GM18520 (cell line): ENCODE results near the gene ZNF76.

ENCODE experiments used
- ATAC-seq: cut with Tn5 transposase; IDR thresholded peaks from one replicate; pipeline ENCODE4 v1.9.1; 2021; ENCODE audit not compliant: unreplicated experiment

ZNF76 gene

DNA sequence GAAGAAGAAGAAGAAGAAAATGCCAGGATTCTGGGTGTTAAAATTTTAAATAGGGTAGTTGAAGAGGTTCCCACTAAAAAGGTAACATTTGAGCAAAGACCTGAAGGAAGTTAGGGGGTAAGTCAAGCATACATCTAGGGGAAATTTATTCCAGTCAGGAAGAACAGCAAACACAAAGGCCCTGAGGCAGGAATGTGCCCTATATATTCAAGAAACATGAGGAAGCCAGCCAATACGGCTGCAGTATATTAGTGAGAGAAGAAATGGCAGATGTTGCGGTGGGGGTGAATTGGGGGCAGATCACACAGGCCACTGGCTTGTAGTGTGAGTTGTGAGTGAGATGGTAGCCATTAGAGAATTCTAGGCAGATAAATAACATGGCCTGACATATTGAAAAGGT is 6.0 kb downstream of the ZNF76 start:
- ATAC-seq: no peak

DNA sequence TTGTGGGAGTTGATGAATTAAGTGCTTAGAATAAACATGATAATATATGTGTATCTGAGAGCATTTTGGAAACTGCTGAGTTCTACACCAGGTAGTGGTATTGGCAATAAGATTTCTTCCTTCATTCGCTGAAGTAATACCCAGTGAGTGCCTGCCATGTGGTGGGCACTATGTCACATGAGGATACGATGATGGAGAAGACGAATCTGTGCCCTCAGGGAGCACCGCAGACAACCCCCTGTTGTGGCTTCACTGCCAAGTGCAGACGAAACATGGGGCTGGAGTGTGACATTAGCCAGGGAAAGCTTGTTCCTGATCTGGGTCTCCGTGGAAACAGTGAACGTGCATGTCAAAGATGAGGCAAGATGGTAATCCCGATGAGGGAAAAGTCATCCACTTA is 7.9 kb downstream of the ZNF76 start:
- ATAC-seq: no peak

DNA sequence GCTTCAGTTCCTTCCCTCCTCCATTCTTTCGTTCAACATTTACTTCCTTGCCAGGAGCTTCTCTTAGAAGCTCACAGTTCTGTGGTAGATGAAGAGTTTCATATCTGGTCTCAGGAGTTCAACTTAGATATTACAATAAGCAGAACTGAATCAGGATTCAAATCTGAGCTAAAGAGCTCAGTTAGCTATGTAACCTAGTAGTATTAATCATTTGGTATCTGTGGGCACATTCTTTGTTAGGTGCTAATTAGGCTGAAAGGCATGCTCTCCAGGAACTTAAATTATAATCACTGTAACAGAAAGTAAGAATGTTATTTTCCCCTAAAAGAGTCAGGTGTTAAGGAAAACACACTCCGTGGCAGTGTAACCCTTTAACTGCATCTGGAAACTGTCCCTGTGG is 8.4 kb downstream of the ZNF76 start:
- ATAC-seq: no peak

DNA sequence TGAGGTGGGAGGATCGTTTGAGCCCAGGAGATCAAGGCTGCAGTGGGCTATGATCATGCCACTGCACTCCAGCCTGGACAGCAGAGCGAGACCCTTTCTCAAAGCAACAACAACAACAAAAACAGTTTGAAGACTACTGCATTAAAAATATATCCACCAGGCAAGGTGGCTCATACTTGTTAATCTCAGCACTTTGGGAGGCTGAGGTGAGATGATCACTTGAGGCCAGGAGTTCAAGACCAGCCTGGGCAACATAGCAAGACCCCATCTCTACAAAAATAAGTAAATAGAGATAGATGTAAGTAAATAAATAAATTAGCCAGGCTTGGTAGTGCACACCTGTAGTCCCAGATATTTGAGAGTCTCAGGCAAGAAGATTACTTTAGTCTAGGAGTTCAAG is 12.5 kb downstream of the ZNF76 start:
- ATAC-seq: no peak

DNA sequence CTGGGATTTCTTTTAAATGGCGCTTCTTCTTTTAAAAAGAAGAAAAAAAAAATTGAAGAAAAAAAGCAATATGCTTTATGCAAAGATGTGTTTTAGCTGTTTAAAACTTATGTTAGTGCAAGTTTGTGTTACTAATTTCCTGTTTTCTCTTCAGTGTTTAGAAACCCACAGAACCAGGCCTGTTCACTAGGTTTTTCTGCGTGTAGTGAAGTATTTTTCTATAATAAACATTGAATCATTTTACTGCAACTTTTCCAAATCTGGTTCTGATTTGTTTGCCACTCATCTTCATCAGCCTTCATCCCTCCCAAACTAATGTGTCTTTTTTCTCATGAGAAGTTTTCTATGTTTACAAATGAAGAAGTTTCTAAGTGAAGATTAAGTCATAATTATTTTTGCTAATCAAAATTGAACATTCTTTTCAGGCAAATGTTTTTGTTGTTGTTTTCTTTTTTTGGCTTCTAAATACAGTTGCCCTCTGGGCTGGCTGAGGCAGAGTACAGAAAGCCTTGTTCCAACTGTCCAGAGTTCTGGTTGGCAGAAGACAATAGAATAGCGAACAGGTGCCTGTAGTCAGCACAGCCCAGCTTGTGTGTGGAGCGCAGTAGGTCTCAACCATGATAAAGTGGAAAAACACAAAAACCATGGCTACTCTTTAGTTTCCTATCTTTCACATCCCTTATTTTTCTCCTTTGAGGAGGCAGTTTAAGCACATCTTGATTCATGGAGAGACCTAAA is 14.5 kb downstream of the ZNF76 start:
- ATAC-seq: no peak

DNA sequence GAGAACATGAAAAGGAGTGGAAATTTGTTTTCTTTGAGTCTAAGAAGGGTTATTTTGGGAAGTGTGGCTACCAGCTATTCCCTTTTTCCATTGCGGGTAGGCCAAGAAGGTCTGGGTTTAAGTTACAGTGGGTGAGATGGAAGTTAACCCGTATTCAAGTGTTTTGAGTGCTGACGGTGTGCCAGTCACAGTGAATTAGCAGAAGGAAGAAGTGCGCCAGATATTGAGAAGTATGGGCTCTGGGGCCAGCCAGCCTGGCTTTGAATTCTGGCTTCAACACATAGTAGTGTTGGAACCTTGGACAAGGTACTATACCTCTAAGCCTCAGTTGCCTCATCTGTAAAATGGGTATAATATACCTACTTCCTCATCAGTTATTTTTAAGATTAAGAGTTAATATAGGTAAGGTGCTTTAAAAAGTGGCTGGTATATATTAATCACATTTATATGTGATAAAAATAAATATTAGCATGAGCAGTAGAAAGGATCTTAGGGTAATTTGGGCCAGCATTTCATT is 16.3 kb downstream of the ZNF76 start:
- ATAC-seq: no peak

DNA sequence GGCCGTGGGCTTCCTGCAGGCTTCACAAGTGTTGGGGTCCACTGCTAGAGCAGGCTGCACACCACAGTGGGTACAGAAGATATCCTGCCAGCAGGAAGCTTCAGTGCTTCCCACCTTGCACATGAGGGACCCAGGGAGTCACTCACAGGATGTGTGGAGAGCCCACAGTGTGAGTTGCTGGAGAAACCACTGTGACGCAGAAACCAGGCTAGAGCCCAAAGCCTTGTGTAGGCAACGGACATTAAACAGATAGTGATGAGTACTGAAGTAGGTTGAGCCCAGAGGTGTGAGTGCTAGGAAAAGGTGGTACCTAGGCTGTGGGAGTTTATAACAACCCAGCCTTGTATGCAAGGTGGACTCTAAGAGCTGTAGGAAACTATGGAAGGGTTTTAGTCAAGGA is 19.2 kb downstream of the ZNF76 start:
- no peak for ATAC-seq

DNA sequence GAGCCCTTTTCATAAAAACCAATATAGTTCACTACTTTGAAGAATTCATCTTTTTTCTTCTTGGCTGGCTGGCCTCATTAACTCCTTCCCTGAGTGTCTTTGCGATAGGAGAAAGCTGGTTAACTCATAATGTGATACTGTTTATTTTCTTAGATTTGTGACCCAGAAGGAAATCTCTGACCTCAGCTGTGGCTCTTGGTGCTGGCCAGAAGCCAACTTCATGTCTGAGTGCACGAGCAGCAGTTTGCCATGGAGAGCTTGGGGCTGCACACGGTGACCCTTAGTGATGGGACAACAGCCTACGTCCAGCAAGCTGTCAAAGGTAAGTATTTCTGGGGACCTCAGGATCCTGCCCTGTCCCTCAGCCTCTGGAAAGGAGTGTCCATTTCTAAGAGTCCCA is 21.4 kb downstream of the ZNF76 start:
- ATAC-seq: no peak

DNA sequence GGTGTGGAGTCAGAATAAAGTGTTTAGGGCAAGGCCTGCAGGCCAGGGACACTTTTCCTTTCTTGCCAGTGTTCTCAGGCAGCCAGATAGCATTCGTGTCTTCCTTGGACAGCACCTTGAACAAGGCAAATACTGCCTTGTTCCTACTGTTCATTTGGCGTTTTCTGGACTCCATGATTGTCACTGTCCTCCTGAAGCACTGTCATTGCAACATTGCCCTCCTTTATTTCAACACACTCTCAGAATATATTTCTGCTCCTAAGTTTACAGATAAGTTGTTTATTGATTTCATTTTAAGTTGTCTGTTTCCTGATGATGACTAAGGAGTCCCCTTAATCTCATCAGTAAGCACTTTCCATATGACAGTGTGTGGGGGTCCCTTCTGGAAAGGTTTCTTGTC is 22.9 kb downstream of the ZNF76 start:
- ATAC-seq: no peak

DNA sequence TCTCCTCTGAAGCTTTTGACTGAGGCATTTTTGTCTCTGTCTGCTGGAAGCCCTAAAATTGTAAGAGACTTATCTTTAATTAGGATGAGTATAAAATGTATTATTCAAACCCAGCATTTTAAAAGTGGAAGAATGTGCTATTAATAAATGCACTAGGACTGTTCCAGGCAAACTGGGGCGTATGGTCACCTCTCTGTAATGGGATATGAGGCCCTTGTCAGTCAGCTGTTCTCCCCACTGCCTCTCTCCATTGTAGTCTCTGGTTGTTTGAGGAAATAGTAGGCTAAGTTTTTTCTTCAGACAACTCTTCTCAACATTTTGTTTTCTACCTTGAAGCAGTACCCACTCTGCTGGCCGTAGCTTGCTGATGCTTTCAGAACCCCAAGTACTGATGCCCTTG is 23.8 kb downstream of the ZNF76 start:
- no peak for ATAC-seq

DNA sequence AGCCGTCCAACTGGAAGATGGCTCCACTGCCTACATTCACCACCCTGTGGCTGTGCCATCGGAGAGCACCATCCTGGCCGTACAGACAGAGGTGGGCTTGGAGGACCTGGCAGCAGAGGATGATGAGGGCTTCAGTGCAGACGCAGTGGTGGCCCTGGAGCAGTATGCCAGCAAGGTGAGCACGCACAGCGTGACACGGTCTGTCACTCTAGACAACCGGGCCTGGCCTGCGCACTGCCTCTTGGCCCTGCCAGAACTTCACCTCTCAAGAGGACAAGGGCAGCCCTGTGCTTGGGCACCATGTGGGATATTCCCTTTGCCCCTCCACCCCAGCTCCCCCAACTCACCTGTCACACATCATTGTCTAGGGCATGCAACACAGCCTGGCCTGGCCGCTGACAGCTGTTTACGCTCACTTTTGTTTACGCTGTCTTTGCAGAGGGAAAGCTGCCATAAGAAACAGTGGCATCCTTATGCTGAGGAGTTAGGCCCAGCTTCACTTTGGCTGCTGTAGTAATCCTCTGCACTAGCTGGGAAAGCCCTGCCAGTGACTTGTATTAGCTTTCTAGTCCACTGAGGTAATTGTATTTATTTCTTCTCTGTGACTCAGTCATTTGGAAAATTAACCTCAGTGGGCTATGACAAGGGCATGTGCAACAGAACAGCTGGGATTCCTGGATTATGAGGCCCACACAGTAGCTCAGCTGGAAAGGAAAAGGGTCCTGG is 28.3 kb downstream of the ZNF76 start:
- ATAC-seq: no peak

DNA sequence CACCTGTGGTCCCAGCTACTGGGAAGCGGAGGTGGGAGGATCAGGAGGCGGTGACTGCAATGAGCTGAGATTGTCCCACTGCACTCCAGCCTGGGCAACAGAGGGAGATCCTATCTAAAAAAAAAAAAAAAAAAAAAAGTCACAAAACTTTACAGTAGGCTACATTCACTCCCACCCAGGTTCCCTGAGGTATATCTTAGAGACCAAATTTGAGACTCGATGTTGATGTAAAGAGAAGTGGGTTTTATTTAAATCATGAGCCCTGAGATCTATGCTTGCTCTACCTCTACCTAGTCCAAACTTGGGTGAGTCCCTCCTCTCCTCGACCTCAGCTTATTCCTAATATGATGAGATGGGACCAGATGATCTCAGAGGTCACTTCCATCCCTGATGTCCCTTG is 29.3 kb downstream of the ZNF76 start:
- ATAC-seq: no peak

DNA sequence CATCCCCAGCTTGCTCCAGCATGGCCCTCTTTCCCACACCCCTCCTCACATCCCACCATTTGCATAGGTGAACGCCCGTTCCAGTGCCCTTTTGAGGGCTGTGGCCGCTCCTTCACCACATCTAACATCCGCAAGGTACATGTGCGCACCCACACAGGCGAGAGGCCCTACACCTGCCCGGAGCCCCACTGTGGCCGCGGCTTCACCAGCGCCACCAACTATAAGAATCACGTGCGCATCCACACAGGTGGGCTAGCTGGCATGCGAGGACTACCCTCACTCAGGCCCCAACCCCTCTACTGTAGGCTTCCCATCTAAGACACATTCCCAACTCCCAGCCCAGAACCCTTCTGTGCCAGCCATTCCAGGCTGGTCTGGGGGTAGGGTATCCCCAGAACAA is 32.0 kb downstream of the ZNF76 start:
- no peak for ATAC-seq

DNA sequence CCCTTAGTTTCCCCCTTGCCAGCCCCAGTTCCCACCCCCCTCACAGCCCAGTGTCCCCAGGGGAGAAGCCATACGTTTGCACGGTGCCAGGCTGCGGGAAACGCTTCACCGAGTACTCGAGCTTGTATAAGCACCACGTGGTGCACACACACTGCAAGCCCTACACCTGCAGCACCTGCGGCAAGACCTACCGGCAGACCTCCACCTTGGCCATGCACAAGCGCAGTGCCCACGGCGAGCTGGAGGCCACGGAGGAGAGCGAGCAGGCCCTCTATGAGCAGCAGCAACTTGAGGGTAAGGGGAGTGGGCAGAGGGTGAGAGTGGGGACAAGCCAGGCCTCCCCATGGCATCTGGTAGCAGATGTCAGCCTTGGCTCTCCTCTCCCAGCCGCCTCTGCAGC is 33.0 kb downstream of the ZNF76 start:
- ATAC-seq: no peak

DNA sequence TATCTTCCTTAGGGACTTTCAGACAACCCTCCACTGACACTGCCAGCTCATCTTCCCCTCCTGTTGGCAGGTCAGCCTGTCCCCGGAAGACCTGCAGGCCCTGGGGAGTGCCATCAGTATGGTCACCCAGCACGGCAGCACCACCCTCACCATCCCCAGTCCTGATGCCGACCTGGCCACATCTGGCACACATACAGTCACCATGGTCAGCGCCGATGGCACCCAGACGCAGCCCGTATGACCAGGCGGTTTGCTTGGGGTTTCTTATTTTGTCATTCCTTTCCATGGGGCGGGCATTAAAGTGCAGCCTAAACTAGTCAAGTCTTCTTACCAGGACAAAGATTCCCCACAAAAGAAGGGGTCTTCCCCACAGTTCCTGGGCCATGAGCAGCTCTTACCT is 34.1 kb downstream of the ZNF76 start:
- no peak for ATAC-seq

DNA sequence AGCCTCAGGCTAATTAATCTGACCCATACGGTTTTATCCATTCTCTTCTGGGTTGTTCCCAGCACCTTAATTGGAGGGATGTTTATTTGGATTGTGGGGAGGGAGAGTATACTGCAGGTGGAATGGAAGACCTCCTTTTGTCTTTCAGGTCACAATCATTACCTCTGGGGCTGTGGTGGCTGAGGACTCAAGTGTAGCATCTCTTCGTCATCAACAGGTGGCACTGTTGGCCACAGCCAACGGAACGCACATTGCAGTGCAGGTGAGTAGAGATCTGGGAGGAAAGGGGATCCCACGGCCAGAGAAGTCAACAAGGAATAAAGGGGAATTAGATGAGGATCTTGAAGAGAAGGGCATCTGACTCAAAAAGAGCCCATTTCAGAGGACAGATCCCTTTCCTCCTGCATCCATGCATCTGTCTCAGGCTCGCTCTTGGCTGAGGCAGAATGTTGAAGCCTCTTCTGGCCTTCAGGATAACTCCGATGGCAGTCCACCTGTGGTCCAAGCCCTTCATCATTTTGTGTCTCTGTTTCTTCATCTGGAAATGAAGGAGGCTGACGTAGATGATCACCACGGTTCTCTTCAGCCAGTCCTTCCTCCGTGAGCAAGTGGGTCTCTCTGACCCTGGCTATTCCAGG is 34.9 kb downstream of the ZNF76 start:
- ATAC-seq: no peak

DNA sequence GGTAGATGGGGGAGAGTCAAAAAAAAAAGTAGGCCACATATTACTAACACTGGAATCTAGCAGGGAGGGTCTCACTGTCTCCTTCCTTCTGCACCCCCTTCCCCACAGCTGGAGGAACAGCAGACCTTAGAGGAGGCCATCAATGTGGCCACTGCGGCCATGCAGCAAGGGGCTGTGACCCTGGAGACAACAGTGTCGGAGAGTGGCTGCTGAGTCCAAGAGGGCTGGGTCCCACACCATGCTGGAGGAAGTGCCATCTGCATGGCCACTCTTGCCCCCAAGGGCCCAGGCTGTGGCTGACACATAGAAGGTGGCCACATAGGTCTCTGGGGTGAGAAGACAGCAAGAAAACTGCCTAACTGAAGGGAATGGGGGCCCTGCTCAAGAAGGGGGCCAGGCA is 35.5 kb downstream of the ZNF76 start:
- no peak for ATAC-seq

DNA sequence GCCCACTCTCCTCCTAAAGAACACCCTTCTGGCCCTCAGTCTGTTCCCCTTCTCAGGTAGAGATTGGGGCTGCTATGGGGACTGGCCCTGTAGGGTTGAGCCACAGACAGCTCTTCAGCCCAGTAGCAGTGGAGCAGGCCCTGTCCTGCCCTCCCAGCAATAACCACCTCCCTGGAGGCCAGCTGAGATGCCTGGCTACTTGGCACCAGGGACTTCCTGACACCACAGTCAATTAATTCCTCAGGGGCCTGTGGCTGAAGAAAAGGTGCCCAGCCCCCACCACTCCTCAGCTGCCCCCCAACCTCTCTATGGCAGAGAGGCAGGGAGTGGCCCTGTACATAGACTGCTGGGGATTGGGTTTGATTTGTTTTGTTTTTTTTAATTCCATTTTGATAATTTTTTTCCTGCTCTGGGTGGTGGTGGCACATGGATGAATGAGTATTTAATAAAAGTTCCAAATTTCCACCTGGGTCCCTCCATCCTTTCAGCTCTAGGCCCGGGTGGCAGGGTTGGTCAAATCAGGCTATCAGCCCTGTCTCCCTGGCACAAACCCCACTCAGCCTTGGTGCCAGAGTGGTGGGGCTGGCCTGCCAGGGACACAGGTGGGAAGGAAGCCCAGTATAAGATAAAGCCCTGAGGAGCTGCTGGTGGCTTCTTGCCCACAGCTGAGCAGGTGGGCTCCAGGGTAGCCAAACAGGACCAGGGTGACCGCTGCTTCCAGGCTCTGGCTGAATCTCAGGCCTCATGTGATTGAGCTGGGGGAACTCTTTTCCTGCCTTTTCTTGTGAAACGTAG is 36.2 kb downstream of the ZNF76 start:
- ATAC-seq: no peak

DNA sequence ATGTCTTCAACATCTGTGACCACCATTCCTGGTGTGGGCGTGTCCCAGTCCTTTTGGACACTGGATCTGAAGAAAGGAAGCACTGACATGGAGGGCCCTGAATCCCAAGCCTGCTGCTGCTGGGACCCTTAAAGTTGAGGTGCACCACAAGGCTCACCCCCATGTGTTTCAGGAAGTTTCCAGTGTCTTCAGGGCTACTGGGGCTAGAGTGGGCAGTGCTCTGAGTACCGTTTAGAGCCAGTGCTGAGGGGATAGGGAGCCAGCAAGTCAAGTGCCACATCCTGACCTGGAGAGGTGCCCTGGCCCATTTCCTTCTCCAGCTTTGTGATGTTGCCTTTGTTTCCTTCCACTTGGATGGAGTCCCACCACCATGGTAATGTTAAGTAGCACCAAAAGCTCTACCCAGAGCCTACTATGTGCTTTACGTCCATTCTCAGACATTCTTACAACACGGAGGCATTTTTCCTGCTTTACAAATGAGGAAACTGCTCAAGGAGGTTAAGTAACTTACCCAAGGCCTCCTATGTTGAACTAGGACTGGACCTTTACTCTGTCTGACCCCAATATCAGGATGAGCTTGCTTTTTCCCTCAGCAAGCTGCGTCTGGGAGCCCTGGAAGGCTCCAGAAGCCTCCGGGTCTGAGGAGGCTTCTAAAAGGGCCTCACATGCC is 37.5 kb downstream of the ZNF76 start:
- ATAC-seq: no peak

DNA sequence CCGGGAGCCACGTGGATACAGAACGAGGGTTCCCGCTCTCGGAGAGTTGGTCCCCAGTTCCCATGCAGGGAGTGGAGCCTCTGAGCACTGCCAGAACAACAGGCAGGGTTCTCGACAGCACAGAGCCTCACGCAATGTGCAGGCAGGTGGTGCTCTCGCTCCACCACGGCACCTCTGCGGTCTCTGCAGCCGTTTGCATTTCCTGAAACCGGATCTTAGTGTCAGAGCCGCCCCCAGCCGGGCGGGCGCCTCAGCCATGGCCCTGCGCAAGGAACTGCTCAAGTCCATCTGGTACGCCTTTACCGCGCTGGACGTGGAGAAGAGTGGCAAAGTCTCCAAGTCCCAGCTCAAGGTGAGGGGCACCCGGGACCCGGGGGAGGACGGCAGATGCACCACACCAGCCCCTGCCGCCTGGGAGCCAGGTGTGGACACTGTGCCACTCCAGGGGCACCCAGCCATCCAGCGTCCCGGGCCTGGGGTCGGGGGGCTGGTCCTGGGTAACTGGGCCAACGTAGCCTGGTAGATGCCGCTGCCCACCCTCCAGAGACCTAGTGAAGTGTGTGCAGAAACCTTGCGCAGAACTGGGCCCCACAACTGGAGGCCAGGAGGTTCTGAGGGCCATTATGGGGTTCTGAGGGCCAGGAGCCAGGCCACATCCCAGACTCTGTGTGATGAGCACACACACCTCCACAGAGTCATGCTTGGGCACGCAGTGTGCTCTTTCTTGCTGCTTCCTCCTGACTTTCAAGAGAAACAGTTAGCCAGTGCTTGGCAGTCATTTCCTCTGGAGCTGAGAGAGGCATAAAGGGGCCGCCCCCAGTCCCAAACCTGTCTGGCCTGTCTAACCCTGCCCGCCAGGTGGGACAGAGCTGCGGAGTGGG is 38.3 kb downstream of the ZNF76 start, which contains the start of gene DEF6:
DEF6 (plus strand) TSS at position 218 of the 881 bp plus-strand sequence; CDS start at position 257, 39 bp downstream.
- ATAC-seq: peak; percentile 62
